C4-2B (cell line): ENCODE data around the gene HLA-C.
"Not testable (repeated sequence)": the region's sequence is repeated elsewhere in the genome, so short reads cannot be mapped to it uniquely, and the experiment has no call there.

ENCODE experiments used
- H3K27ac ChIP-seq: fragments of 450-650 bp; 2 replicates; pipeline ENCODE4 v1.5.1; 2017
- ZFX ChIP-seq: fragments of 450-650 bp; IDR thresholded peaks from 2 replicates; pipeline ENCODE4 v1.6.1; 2017
- TF ChIP-seq, protein P1 (sequence below): fragments of 450-650 bp; conservative IDR thresholded peaks from 2 replicates; pipeline ENCODE4 v1.5.1; 2017; ENCODE audit warnings: mild to moderate bottlenecking

The HLA-C gene

DNA sequence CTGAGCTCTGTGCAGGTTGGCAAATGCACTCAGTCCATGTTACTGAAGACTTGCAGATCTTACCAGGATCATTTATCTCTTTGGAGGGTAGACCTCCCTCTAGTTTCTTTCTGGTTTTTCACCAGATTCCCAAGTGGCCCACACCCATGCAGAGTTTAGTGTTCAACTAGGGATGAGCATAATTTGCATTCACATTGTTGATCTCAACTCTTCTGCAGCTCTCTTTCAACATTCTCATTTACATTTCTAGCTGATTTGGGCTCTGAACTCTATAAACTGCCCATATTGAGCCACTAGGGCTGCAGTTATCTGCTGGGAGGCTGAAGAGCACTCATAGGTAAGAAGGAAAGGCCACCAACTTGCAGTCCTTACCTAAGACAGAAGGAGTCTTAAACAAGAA, 17.9 kb upstream of the HLA-C start:
- no peak overlapping the region for H3K27ac ChIP-seq
- TF ChIP-seq, protein P1, sequence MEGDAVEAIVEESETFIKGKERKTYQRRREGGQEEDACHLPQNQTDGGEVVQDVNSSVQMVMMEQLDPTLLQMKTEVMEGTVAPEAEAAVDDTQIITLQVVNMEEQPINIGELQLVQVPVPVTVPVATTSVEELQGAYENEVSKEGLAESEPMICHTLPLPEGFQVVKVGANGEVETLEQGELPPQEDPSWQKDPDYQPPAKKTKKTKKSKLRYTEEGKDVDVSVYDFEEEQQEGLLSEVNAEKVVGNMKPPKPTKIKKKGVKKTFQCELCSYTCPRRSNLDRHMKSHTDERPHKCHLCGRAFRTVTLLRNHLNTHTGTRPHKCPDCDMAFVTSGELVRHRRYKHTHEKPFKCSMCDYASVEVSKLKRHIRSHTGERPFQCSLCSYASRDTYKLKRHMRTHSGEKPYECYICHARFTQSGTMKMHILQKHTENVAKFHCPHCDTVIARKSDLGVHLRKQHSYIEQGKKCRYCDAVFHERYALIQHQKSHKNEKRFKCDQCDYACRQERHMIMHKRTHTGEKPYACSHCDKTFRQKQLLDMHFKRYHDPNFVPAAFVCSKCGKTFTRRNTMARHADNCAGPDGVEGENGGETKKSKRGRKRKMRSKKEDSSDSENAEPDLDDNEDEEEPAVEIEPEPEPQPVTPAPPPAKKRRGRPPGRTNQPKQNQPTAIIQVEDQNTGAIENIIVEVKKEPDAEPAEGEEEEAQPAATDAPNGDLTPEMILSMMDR, result no peak
- TF ChIP-seq ZFX, result no peak

DNA sequence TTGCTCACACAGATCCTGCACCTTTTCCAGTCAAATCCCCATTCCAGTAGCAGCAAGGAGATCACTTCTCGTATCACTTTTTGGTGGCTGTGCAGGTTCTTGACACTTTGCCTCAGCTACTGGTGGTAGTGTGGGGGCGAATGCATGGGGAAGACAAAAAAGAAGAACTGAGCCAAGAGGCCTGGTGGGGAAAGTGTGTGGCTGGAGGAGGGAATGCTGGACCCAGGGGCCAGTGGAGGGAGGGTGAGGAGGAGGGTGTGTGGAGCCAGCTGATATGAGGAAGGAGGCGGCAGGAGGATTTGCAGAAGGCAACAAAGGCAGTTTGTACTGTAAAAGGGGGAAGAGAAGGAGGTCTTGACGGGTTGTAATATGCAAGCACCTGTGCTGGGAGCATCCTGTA, 15.7 kb upstream of the HLA-C start:
- TF ChIP-seq, protein P1, result no peak
- no peak for TF ChIP-seq ZFX
- no peak overlapping the region for H3K27ac ChIP-seq

DNA sequence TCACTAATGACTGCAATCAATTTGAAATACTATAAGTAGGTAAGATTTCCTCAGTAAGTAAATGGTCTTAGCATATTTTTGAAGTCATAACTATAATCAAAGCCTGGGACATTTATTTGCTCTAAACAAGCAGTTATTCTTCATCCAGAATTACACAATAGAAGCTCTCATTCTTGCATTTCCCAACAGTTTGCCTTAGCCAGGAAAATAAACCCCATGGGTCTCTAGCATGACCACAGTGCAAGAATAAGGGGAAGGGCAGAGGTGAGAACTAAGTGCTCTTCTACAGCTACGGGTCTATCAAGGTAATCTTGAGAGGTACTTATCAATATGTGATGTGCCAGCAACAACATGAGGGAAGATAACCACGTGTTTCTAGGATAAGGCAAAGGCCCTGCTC, 14.1 kb upstream of the HLA-C start:
- TF ChIP-seq, protein P1, result no peak
- TF ChIP-seq ZFX, result no peak
- H3K27ac ChIP-seq, result no peak overlapping the region

DNA sequence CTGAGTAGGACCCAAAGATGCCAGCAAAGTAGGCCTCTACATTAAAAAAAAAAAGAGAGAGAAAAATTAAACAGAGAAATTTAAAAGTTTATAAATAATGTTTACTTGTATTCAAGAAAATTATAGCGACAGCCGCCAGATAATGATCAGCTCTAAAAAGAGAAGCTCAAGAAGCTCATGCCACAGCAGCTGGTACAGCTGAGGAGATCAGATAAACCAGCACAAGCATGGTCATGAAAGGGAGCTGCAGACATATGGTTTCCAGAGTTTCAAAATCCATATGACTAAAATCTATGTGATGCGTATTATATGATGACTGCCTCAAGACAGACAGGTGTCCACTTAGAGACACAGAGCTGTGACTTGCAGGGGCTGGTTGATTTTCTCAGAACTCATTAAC, 13.6 kb upstream of the HLA-C start:
- no peak overlapping the region for H3K27ac ChIP-seq
- TF ChIP-seq, protein P1, result no peak
- no peak for TF ChIP-seq ZFX

DNA sequence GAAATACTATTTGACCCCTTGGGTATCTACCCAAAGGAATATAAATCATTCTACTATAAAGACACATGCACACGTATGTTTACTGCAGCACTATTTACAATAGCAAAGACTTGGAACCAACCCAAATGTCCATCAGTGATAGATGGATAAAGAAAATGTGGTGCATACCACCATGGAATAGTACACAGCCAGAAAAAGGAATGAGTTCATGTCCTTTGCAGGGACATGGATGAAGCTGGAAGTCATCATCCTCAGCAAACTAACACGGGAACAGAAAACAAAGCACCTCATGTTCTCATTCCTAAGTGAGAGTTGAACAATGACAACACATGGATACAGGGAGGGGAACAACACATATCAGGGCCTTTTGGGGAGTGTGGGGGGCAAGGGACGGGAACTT, 7.8 kb upstream of the HLA-C start:
- H3K27ac ChIP-seq, result not testable (repeated sequence)

DNA sequence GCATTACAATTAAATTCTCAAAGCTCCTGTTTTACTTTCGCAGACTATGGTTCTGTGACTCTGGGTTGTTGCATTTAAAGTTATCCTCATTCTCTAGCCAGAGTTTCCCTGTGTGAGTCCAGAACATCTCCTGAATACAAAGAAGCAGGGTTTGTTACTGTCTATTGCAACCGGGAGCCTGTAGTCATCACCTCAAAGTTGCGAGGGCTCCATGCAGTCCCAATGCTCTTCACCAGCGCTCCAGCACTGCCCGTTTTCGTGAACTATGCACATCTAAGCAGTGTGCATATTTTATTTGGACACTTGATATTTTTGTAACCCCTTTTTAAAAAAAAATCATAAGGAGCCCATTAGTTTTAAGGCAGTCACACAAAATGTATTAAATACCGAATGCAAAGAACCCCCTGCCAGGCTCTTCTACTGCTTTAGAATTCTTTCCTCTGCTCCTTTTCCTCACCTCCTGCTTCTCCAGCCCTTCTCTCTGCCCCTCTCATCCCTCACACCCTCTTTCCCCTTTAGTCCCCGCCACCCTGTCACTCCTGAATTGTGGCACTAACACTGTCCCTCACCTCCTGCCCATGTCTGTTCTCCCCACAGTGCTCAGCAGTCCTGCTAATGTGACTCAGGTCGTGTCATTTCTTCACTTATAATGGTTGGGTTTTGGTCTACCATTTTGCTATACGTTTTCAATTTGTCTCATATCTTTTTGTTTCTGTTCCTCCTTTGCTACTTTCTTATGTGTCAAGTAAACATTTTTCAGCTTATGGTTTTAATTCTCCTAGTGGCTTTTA, 1.1 kb upstream of the HLA-C start:
- H3K27ac ChIP-seq, result no peak overlapping the region
- TF ChIP-seq ZFX, result no peak
- TF ChIP-seq, protein P1, result no peak

DNA sequence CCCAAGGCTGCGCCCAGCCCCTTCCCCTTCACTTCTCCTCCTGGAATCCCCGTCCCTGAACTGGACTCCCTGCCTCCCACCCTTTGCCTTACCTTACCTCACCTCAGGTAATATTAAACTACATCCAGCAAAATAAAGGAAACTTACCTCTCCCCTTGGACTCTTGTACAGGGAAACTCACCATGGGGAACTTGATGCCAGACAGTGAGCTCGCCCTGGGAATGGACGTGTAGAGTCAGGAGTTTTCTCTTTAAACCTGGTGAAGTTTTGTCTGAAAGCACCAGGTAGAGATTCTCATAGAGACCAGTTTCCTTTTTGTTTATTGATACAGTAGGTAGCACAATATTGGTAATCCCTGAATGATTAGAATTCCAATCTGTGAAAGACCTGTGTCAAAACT, 544 bp upstream of the HLA-C start:
- peak overlapping the region; percentile 88 for H3K27ac ChIP-seq

More for the DNA sequence above, 544 bp upstream of the HLA-C start:
- TF ChIP-seq ZFX, result no peak
- TF ChIP-seq, protein P1, result no peak
